ENCODE results near the gene LCTL. TPM values are rescaled to one million over a fixed set of nuclear protein-coding genes. Genes with fewer than 3 reads are reported as not detected.

LCTL gene
- polyA plus RNA-seq, 2 of the 4 experiments (the other 2 are of a cell fraction): not detected

- TF ChIP-seq, protein P1, sequence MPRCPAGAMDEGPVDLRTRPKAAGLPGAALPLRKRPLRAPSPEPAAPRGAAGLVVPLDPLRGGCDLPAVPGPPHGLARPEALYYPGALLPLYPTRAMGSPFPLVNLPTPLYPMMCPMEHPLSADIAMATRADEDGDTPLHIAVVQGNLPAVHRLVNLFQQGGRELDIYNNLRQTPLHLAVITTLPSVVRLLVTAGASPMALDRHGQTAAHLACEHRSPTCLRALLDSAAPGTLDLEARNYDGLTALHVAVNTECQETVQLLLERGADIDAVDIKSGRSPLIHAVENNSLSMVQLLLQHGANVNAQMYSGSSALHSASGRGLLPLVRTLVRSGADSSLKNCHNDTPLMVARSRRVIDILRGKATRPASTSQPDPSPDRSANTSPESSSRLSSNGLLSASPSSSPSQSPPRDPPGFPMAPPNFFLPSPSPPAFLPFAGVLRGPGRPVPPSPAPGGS (IDR thresholded peaks at IDR 0.05): no peak
- TF ChIP-seq JUN (IDR thresholded peaks at IDR 0.05): no peak
- no peak for TF ChIP-seq EHMT2 (IDR thresholded peaks at IDR 0.05; ENCODE audit: low read depth)
- no peak for TF ChIP-seq POLR2AphosphoS2 (conservative IDR thresholded peaks at IDR 0.05; ENCODE audit: low read length)
- TF ChIP-seq RCOR1 (IDR thresholded peaks at IDR 0.05; ENCODE audit: low read depth, low read length): no peak
- TF ChIP-seq BHLHE40 (IDR thresholded peaks at IDR 0.05; ENCODE audit: low read depth, low read length): no peak
- TF ChIP-seq, protein P2, sequence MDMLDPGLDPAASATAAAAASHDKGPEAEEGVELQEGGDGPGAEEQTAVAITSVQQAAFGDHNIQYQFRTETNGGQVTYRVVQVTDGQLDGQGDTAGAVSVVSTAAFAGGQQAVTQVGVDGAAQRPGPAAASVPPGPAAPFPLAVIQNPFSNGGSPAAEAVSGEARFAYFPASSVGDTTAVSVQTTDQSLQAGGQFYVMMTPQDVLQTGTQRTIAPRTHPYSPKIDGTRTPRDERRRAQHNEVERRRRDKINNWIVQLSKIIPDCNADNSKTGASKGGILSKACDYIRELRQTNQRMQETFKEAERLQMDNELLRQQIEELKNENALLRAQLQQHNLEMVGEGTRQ (IDR thresholded peaks at IDR 0.05): no peak
- TF ChIP-seq RNF2 (IDR thresholded peaks at IDR 0.05; ENCODE audit: borderline replicate concordance, low read depth): no peak
- TF ChIP-seq HEYL (CRISPR knock-in tag; IDR thresholded peaks at IDR 0.05): no peak
- no peak for TF ChIP-seq CBX2 (IDR thresholded peaks at IDR 0.05; ENCODE audit: borderline replicate concordance, low read depth)
Observed at GRCh38 chr15:66587020-66587419, 21.2 kb upstream of the LCTL start (continued).

GRCh38 chr15:66586155-66586976, 20.6 kb upstream of the LCTL start:
- 71% methylated on average over 17 of the region's 17 CpGs for WGBS (ENCODE audit: missing lambda C conversion rate)
- CTCF ChIA-PET: interaction anchor here (1.0 to 8.1 kb wide), 3 partner anchors 17 to 20 kb away, joined by 3 to 48 read pairs (median 5); partner anchors contain the start of gene LCTL
- peak; percentile 45 to 59; a peak in 3 of 6 replicates for ATAC-seq

More at GRCh38 chr15:66586155-66586976, 20.6 kb upstream of the LCTL start:
- TF ChIP-seq RCOR1 (IDR thresholded peaks at IDR 0.05; ENCODE audit: low read depth, low read length) (no peak), JUNB (IDR thresholded peaks at IDR 0.05) (no peak), RAD21 (conservative IDR thresholded peaks at IDR 0.05 in 1 of 2, IDR thresholded peaks at IDR 0.05 in 1 of 2) (no peak), HOXB13 (CRISPR knock-in tag; IDR thresholded peaks at IDR 0.05; ENCODE audit: low read depth) (no peak), KDM5A (IDR thresholded peaks at IDR 0.05) (no peak), REST (IDR thresholded peaks at IDR 0.05) (no peak), NR3C1 (IDR thresholded peaks at IDR 0.05) (no peak), NPAS2 (CRISPR knock-in tag; IDR thresholded peaks at IDR 0.05; ENCODE audit: borderline replicate concordance) (no peak)
- TF ChIP-seq, protein P2 (IDR thresholded peaks at IDR 0.05): no peak
- no peak overlapping the region for H3K4me3 ChIP-seq
- H3K27ac ChIP-seq: no peak overlapping the region
- H3K9me3 ChIP-seq: no peaks in the 10 kb centered on the region
- POLR2A ChIA-PET: no interaction called here
- no peak overlapping the region for H3K4me2 ChIP-seq
- DNase-seq (ENCODE audit: low read depth in 1 of 2, low spot score in 1 of 2): no peak
- FAIRE-seq: no peak
- no peaks in the 10 kb centered on the region for H3K4me1 ChIP-seq
